HG03520 (cell line): ENCODE data around the gene FAM204A.

Experiments used
- ATAC-seq: cut with Tn5 transposase; IDR thresholded peaks from one replicate; pipeline ENCODE4 v1.9.1; 2021; ENCODE audit warnings: mild to moderate bottlenecking, moderate library complexity; ENCODE audit not compliant: unreplicated experiment

Gene FAM204A

DNA sequence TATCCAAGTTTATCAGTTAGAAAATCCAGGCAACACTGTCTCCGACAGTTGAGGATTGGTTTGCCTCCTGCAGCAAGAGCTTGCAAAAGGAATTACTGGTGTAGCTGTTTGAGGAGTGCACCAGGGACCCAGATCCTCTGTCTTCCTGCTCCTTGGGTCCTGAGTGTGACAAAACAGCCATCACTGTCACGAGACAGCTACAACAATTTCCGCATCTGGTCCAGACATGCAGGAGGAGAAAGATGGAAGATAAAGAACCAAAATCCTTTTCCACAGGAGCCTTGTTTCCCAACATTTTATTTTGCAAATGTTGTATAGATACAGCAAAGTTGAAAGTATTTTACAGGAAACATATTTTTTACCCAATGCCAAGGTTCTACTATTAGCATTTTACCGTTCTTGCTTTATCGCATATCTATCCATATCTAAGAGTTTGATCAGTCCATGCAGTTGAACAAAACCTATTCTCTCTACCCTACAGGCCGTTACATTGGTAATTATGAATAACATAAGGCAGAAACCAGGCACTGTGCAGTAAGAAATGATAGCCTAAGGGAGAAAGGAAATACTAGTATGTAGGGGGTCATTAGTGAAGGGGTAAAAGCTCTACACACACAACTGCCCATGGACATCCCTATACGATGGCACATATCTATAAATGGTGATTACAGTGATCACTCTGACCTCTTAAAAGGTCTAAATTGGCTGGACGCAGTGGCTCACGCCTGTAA is 54.9 kb downstream of the FAM204A start:
- no peak for ATAC-seq

DNA sequence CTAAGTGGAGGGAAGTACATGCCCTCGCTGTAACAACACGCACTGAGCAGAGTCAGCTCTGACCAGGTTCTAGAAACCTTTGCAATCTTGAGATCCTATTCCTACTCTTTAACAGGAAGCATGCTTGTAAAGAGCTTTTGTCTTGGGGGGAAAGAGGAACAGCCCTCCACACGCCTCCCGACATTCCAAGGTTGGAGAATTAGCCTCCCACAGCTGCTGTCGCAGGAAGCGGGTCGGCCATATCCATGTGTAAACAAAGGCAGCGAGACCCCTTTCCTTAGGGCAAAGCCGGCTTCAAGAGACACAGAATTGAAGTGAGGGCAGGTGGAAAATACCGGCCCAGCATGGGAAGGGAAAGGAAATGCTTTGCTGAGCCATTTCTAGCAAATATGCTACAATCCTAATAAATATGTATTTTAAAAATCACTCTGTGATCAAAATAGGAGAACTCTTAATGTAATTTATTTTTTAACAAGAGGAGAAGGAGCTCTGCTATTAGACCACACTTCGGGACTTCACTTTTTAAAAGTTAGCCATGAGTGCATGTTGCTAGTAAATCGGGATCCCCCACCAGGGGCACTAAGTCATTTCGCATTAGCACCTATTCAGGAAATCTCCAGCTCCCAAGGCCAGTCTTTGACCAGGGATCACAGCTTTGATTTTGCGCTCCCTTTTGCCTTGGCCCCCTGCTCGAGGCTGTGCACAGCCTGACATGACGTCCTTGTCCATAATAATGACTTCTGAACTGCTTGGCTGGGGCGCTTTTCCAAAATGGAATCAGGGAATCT is 55.9 kb downstream of the FAM204A start:
- no peak for ATAC-seq

DNA sequence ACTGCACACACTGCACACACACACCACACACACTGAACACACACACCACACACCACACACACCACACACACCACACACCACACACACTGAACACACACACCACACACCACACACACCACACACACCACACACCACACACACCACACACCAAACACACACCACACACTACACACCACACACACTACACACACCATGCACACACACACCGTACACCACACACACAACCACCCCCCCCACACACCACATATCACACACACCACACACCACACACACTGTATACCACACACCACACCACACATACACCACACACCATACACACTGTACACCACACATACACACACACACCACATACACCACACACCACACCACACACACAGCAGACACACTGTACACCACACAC is 59.5 kb downstream of the FAM204A start:
- ATAC-seq, result no peak

DNA sequence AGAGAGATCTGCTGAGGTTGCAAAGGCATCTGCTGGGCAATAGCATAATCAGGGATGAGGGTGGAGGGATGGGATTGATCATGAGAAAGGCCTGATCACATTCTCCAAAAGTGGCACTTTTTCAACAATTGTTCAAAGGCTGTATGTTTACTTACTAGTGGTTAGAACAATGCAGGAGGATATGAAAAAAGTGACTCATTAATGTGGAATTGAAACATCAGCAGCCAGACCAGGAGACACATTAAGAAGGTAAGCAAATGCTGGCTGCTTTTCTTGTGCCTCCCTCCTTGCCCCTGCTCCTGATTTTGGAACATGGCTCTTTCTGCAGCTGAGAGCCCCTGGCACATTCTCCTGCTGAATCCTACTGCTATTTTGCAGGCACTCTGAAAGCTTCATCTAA is 63.5 kb downstream of the FAM204A start:
- no peak for ATAC-seq

DNA sequence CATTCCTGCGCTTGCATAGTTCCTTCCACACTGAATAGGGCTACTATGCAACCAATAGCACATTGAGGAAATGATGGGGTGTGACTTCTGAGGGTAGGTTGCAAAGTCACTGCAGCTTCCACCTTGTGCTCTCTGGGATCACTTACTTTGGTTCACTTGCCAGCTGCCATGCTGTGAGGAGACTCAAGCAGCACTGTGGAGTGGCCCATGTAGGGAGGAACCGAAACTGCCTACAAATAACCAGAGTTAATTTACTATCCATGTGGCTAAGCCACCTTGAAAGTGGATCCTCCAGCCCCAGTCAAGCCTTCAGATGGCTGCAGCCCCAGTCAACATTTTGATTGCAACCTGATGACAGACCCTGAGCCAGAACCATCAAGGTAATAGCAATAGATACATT is 64.3 kb downstream of the FAM204A start:
- ATAC-seq, result no peak

DNA sequence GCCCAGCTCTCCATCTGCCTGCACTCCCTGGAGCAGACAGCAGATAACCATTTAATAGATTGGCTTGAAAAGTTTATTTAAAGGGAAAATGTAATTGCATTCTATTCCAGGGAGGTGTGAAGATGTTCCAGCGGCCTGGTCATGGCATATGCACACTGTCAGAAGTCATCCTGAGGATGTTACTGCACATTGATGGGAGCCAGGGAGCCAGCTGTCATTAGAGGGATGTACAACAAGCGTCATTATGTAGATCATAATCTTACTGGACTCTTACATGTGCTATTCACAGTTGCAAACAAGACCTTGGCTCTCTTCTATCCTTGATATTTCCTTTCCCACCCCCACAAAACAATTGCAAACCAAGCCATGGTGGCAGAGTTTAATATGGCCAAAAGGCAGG is 65.4 kb downstream of the FAM204A start:
- no peak for ATAC-seq

DNA sequence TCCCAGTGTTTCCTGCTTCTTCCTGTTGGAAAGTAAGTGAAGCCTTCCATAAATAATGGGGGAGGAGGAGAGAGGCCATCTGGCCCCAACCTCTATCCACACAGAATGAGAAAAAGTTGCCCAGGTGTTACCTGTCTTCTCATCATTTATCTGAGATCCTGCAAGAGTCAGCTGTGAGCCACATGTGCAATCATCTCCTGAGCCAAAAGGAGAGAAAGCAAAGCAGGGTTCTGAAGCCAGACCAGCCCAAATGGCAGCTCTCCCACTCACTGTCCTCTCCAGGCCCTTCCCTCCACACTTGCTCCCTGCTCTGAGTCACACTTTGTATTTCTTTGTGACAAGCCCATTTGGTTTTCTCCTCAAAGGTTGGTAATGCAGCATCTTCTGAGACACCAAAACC is 65.9 kb downstream of the FAM204A start:
- ATAC-seq, result no peak

DNA sequence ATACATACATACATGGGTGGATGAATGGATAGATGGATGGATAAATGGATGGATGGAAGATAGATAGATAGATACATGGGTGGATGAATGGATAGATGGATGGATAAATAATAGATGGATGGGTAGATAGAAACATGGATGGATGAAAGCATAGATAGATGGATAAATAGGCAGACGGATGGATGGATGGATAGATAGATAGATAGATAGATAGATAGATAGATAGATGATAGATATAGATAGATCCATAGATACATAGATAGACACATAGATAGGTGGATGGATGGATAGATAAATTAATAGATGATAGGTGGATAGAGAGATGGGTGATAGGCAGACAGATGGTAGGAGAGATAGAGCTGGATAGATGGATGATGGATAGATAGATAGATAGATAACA is 68.5 kb downstream of the FAM204A start:
- ATAC-seq, result no peak

DNA sequence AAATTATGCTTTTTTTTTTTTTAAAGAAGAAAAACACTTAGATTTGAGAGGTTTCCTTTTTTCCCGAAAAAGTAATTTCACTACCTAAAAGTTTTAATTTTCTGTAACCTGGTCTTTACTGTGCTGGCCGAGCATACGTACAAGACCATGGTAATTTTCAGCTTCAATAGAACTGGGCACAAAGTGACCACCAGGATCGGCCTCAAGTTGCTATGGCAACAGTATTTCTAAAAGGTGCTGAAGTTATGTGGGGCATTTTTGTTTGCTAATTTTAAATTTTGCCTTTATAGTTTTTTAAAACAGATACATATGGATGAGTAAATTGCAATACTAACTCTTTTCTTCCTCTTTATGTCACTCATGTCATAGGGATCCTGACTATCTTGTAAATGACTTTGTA is 69.4 kb downstream of the FAM204A start:
- no peak for ATAC-seq

DNA sequence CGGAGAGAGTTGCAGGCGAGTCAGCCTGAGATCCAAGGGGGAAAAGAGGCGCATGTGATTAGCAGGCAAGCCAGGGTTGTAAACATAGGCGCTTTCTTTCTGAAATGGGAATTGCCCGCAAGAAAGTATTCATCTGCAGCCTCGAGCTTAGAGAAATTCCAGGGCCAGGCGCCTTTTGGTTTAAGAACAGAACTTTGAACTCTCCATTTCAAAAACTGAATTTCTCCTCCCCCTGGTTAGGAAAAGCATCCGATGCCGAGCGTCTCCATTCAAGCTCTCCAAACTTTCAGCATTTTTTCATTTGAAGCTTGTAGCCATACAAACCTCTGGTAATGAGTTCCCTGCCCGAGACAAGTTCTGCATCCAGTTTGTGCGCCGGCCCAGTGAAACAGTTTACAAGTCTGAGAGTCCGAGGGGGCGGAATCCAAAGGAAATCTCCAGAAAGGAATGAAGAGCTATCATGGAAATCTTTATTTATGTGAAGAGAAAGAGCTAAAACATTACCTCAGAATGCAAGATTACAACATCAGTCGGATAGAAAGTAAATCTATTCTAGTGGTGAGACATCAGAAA is 69.9 kb downstream of the FAM204A start:
- no peak for ATAC-seq

DNA sequence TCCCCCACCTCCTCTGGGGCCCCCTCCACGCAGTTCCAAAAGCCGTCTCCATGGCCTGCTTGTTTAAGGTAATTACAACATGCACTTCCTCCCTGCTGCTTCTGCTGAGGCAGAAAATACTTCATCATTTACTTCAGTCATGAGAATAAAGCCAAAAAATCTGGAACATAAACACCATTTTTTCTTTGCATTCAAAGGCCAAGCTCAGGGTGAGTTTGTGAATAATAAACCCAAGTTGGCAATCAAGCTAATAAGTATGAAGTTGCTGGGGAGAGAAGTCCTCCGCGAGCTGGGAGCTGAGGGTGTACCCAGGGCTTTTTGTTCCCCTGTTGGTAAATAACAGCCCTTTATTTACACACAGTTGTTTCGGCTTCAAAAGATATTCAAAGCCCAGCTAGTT is 70.5 kb downstream of the FAM204A start:
- no peak for ATAC-seq

DNA sequence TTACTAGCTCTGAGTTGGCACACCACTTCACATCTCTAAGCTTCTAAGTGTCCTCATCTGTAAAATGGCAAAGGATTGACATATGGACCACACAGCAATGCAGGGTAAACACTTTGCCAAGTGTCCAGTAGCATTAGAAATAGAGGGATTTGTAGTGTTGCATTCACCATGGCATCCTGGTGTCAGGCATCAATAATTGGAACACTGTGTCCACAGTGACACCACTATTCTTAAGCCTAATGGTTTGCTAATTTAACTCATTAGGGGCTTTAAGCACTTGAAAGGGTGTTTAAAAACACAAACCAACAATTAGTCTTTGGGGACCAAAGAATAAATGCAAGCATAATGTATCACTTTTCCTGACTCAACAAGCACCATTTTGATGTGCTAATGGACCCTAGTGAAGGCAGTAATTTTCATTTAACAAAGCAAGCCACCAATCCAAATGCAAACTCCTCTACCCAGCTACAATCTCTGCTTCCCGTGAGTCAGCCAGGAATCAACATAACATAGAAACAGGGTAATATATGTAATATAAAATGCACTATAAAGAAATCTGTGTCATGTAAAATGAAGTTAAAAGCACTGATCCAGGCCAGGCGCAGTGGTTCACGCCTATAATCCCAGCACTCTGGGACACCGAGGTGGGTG is 75.9 kb downstream of the FAM204A start:
- ATAC-seq, result no peak

DNA sequence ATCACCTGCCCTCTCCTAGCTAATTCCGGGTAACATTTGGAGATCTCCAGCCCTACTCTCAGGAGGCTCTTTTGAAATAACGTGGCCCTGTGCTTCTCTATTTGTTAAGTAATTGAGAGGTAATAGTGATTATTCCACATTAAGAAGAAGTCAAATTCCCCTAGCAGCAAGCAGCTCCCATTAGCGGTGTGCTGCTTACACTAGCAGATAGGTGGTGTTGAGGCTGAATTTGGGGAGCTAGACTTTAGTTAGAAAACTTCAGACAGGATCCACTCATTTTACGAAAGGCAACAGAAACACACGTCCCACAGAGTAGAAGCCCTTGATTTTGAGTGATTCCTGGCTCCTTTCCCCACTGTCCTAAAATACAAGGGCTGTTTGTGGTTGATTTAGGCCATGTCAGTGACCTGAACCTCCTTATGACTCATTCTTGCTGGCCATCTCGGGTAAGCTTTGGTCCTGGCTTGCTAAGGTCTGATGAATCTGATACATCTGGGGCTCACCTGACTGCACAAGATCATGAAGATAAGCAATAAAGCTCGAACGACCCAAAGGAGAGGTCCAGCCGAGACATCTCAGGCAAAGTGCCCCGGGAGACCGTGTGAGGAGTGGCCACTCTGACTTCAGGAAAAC is 77.2 kb downstream of the FAM204A start:
- no peak for ATAC-seq

DNA sequence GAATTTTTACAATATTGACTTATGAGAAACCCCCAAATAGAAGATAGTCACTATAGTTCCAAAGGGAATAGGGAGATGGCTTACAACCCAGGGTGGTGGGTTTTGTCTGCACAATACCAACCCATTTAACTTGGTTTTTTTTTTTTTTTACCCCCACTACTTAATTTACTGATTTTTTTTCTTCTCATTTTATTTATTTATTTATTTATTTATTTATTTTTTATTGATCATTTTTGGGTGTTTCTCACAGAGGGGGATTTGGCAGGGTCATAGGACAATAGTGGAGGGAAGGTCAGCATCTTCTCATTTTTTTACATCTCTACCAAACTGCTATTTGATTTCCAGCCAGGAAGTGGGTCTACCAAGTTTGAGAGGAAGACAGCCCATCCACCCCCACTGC is 77.9 kb downstream of the FAM204A start:
- no peak for ATAC-seq

DNA sequence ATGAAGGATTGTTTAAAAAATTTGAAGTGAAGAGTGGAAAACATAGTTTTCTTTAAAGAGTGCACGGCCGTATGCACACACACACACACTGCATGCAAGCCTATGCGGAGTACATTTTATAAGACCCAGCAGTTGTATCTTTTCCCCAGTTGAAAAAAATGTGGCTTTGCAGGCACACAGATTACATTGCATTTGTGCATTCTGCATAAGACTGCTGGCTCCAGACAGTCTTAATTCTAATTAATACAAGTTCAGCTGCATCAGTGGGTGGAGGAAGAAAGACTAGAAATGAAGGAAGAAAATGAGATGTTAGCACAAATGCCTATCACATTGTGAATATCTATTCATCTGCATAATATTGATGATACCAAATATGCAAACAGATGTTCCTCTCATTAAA is 79.6 kb downstream of the FAM204A start:
- no peak for ATAC-seq

DNA sequence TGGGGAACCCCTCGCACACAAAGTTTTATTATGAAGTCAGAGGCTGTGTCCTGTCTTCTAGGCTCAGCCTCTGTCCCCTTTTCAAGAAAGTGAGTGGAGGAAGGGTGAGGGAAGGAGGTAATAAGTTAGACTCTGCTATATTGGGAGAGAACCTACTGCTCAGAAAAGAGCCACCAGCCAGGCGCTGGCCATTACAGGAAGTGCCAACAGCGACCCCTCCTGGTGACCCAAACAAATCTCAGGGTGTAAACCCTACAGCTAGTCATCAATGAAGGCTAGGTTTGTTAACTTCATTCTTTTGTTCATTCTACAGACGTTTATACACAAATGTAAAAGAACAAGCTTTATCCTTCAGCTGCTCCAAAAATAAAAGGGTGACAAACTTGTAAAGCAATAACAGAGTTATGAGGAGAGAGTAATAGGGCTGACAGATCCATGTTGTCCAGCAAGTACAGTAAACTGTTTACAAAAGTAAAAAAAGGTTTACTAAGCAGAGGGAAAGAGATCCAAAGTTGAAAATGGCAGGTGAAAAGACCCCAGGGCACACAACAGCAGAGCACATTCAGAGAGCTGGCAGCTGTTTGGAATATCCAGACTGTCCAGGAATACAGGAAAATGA is 82.7 kb downstream of the FAM204A start:
- ATAC-seq, result peak; percentile 53

DNA sequence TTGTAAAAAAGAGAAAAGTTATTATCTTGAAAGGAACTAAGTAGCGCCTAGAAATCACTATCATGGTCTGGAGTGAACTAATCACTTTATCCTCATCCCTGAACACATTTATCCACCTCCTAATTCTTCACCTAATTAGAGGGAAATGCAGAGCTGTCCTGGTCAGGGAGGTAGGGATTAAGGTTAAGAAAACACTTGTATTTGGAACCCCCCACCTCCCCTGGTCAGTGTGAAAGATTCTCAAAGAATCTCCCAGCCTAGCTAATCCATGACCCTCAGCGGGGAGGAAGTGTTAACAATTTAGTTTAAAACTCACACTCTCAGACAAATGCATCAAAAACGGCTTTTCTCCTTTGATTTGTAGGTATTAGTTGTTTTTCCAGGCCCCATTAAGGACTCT is 83.8 kb downstream of the FAM204A start:
- ATAC-seq, result no peak

DNA sequence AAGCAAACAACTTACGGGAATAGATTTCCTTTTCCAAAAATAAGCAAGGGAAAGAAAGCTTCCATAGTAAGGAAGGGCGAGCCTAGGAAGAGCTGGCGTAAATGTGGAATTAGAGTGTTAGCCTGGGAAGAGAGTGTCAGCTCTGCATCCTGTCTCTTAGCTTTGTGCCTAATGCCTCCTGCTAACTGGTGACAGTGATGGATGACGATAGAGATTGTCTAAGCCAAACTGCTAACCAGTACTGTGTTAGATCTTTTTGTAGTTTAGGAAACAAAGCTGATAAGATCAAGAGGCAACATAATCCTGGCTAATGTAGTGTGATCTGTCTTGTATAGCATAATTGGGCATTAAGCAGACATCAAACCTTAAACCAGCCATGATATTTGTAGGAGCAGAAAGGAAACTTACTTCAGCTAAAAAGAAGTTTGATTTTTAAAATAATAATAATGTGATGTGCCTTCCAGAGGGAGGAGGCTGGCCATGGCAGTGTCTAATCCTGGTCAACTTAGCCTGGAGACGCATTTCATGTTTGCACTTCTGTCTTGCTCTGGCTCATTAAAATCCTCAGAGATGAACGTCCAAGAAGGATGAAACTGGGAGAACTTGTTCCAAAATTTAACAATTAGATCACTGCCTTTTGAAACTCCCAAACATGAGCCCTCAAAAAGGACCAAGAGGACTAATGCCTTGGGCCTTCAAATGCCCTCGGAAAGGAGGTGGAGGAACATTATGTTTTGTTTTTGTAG is 85.1 kb downstream of the FAM204A start:
- no peak for ATAC-seq

DNA sequence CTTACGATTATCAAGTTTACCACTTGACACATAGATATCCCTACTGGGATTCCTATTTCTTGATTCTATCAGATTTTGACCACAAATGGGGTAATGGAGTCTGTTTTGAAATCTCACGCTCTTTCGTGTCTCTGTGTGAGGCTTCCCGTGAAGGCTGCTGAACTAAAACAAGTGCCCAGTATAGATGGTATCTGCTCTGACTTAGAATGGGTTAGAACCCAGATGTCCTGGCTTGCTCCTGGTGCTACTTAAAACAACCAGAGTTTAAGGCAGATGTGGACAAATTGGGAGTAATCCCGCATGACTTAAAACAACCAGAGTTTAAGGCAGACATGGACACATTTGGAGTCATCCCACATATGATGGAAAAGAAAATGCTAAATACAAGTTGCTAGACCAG is 85.9 kb downstream of the FAM204A start:
- no peak for ATAC-seq

DNA sequence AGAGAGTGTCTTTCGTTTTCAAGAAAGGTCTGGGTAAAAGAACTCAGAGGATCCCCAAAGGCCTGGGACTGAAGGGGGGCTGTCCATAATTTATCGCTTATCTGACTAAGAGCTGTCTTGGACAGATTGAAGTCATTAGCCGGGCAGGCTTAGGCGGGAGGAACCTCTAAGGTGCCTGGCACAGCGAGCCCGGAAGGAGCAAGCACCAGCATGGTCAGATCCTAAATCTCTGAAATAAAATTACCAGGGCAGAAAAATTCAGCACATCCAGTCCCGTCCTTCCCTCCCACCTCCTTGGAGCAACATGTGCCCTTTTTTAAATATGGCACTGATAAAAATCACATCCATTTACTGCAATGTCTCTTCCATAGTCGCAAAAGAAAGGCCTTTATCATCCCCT is 86.8 kb downstream of the FAM204A start:
- ATAC-seq, result no peak
